ENCODE measurements around the gene GLUD1.

GRCh38 chr10:87105446-87106124 is 10.9 kb upstream of the GLUD1 start:
- TF ChIP-seq CTCF (conservative IDR thresholded peaks at IDR 0.05 in 1 of 2, IDR thresholded peaks at IDR 0.05 in 1 of 2; ENCODE audit: low read depth in 1 of 2, low read length in 2 of 2) (no peak), EZH2 (IDR thresholded peaks at IDR 0.05; ENCODE audit: low read length, missing control alignments) (no peak)

Measured in fibroblast of lung (primary cell).